Right hindlimb (tissue), 1 donor: ENCODE measurements around the gene CFAP100.
A peak's percentile ranks its signal among the peaks of the same experiment; 100 is the strongest.

Experiments used
- DNase-seq: peaks from one replicate; pipeline ENCODE4 v3.0.0-alpha.2; 2018

CFAP100 gene

GRCh38 chr3:126357295-126358037 is 37.2 kb upstream of the CFAP100 start, which contains the start of gene KLF15:
TSS of gene KLF15 (minus strand) at chr3:126357408. CDS start at chr3:126352922, 4,486 bp downstream.
- DNase-seq: peak; percentile 90

- DNase-seq: no peak
These were observed 36.5 kb upstream of the CFAP100 start for GRCh38 chr3:126358038-126358815.

DNA sequence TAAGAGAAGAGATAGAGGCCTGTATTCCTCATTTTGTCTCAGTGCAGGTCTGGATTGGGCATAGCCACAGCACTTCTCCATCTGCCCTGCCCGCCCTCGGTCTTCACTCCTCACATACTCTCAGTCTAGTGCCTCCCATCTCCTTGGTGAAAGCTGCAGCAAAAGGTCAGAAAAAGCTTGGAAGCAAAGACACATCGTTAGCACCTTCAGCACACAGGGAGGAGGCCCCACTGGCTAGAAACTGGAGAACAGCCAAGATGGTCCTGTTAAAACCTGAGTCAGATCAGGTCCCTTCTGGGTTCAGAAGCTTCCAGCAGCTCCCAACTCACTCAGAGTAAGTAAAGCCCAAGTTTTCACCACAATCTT is 35.9 kb upstream of the CFAP100 start:
- DNase-seq: no peak

GRCh38 chr3:126360046-126360713 is 34.5 kb upstream of the CFAP100 start:
- no peak for DNase-seq

DNA sequence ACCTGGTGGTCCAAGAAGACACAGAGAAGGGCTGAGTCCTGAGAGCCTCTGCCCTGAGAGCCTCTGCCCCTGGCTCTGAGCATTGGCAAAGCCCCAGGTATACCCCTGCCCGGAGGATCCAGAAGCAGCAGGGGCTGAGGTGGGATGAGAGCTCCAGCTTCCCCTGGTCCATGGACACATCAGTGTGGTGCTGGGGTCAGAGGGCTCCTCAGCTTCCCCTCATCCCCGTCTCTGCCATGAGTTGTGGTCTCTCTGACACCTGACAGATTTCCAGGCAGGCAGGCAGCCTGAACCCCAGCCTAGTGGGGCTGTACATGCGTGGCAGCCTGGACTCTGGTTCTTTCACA is 34.0 kb upstream of the CFAP100 start:
- no peak for DNase-seq

DNA sequence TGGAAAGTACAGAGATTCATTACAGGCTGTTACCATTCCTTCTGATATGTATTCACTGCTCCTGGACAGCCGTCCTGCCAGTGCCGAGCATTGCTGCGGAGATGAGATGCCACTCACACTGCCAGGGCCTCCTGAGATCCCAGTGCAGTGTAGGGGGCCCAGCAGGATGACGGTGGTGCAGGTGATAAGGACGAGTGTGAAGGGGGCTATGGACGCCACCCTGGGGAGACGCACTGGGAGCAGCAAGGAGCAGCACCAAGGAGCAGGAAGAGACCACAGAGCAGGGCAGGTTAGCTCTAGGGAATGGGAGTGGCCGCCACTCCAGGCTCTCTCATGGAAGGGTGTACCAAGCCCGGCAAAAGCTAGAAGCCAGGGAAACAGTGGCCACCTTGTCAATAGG is 33.5 kb upstream of the CFAP100 start:
- DNase-seq: no peak

DNA sequence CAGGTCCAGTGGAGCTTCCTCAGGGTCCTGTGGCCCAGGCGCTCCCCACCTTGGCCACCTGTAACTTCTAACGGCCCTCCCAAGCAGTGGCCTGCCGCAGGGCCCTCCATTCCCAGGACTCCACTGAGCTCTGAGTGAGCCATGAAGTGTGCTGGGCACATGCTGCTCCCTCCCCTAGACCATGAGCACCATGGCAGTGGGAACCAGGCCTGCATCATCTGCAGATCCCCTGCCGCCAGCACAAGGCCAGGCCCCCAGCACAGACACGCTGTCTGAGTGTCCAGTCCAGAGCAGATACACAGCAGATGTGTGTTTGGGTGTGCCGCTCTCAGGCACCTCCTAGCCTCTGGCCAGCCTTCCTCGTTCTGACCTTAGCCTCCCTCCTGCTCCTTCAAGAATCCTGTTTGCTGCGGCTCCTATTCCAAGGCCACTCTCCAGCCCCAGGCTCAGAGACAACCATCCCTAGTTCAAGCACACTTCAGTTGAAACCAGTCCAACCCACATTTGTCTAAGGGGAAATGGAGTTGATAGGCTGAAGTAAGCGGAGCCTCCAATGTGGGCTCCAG is 30.5 kb upstream of the CFAP100 start:
- DNase-seq: no peak

- DNase-seq: no peak
These were observed 29.9 kb upstream of the CFAP100 start for GRCh38 chr3:126364731-126365301.

DNA sequence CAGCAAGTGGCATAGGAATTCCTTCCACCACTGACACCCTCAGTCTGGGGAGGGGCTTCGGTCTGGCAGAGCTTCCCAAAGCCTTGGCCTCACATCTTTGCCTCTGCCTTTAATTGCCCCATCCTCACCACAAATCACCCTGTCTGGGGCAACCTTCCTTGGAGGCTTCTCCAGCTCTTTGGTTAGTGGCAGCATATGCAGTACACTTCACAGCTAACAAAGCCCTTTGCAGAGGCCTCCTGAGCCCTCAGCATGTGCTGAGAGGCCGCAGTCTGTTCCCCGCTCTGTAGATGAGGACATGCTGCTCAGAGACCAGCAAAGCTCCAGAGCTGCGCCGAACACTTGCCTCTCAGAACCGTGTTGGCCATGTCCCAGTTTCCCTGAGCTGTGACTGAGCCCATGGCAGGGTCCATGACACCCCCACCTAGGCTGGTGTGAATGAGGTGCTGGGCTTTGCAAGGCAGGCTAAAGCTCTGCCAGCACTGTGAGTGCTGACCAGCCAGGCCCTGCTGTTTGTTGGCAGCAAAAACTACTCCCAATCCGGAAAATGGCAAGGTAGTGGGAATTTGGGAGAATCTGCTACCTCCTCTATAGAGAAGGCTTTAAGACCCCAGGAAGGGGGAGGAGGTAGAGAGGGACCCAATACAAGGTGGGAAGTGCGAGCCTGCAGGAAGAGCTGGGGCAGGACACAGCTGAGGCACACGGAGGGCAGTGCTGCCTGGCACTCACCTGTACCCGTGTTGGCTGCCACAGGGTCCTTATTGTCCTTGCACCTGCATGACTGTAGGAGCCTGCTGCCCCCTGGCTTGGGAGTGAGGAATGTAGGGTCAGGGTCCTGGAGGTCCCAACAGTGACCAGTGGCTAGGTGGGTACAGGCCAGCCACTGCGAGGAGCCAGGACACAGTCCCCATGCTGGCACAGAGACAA is 29.1 kb upstream of the CFAP100 start:
- no peak for DNase-seq

DNA sequence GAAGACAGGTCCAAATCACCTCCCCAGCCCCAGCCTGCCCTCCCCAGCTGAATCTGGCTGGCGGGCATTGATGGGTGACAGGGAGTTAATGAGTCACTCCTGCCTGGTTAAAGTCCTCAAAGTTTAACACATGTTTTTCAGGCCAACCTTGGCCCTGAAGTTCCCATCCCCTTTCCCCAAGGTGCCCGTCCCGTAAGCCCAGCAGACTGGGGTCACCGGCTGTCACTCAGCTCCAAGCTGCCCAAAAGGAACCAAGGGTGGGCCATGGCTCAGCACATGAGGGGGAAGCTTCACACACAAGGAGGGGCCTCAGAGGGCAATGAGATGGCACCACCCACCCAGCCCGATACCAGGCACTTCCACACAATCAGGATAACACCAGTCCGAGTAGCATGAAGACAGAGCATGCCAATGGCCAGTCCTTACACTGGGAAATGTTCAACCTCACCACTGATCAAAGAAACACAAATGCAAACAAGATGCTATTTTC is 27.3 kb upstream of the CFAP100 start:
- DNase-seq: no peak

GRCh38 chr3:126369490-126369889 is 25.2 kb upstream of the CFAP100 start:
- DNase-seq: no peak

DNA sequence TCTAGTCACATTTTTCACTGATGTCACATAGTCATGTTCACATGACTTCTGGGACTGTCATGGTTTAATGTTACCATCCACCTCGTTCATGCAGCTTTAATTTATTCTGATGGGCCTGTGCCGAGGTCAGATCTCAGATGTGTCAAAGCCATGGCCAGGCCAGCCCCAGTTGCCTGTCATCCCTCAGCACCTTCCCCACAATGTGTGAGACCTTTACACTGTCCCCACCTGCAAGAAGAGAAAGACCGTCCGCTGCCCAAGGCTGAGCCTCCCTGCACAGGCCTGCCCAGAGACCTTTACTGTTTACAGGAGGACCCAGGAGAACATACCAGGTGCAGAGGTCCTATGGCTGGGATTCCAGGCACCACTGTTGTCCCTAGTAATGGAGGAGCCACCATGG is 24.7 kb upstream of the CFAP100 start:
- no peak for DNase-seq

GRCh38 chr3:126370606-126371005 is 24.1 kb upstream of the CFAP100 start:
- no peak for DNase-seq

DNA sequence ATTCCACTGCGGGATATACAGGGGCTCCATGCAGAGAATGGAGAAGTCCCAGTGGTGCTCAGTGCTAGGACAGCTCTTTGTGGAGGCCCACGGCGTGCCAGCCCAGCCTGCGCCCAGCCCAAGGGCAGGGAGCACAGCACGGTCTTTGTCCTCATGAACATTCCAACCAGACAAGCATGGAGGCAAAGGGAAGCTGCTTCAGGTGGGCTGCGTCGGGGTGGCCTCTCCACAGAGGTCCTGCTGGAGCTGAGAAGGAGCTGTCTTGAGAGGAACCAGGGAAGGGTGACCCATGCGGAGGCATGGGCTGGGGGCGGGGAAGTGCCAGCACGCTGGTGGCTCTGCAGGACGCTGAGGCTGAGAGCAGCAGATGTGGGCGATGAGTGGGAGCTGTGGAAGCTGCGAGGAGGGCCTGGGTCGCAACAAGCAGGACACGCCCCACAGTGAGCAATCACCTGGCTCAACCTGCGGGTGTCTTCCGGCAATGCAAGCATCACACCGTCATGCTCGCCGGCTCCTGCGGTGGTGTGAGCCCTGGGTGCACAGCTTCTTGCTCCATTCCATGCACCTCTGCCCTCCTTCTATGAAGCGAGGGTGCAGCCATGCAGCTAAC is 23.5 kb upstream of the CFAP100 start:
- DNase-seq: no peak

DNA sequence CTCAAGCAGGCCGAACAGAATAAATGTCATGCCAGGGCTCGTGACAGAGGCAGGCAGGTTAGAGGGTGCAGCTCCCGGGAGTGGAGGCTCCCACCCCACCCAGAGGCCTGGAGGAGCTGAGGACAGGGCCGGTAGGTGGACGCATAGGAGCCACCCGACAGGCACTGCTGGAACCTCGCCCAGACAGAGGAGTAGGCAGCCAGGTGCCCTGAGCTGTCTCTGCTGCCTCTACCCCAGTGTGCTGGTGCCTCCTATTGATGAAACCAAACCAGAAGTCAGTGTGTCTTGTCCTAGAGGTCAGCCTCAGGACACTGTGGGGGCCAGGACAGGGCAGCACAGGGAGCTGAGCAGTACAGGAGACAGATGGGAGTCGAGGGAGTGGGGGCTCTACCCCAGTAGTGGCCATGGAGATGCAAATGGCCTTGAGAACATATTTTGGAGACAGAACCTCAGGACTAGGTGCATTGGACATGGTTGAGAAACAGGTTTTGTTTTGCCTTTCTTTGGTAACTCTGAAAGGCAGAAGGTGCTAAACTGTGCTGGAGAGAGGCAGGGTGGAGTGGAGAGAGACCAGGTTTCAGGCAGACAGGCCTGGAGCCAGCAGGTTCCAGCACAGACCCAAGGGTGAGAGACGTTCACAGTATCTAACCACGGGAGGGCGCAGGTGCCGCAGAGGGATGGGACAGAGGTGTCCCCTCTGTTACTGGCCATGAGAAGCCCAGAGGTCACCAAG is 22.1 kb upstream of the CFAP100 start:
- DNase-seq: no peak

DNA sequence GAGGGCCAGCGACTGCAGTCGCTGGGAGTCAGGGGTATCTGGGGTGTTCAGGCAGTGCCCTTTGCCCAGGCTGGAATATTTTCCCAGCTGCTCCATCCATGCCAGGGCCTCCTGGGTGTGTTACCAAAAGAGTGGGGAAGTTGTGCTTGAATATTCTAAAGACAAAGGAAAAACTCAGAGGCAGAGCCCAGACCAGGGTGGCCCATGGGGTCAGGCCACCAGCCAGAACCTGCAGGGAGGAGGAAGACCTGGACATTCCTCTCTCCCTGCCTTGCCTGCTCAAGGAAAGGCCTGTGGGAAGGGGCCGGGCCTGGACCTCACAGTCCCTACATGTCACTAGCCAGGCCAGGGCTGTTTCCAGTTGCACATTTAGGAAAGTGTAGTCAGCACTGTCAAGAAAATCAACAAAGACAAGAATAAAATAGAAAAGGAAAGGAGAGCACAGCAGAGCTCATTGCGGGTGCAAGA is 21.5 kb upstream of the CFAP100 start:
- DNase-seq: no peak

GRCh38 chr3:126373682-126374601 is 20.8 kb upstream of the CFAP100 start:
- peak; percentile 48 for DNase-seq

GRCh38 chr3:126375835-126376331 is 18.8 kb upstream of the CFAP100 start:
- DNase-seq: no peak

DNA sequence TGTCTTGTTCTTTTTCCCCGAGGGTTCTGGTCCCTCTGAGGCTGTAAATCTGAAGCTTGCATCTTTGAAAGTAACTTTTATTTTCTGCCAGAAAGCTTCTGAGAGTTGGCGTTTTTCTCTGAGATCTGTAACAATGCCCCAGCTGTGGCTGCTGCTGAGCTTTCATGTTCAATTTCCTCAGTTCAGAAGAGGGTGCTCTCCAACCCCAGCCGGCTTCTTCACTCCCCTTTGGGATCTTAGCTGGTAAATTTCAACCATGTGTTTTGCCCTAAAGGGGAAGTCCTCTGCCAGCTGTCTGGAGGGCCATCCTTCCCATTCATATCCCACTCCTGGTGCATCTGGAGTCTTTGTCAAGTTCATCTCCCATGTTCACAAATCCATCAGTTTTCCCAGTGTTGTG is 18.3 kb upstream of the CFAP100 start:
- DNase-seq: no peak
